Activated naive CD8-positive, alpha-beta T cell treated with anti-CD3 and anti-CD28 coated beads, Interleukin-2, amount 50 U/mL, for 24 hours (primary cell): Measurements from ENCODE around the gene TMEM72.

Source experiments
- ATAC-seq: fragments of 150-1000 bp; cut with Tn5 transposase; one replicate; pipeline ENCODE4 v1.10.0; 2021
- DNase-seq: peaks from one replicate; pipeline ENCODE4 v3.0.0; 2021
- H3K27ac Mint-ChIP-seq: one replicate; pipeline ENCODE4 v1.8.0; 2021; ENCODE audit warnings: mild to moderate bottlenecking, mixed read lengths
- H3K27me3 Mint-ChIP-seq: one replicate; pipeline ENCODE4 v1.8.0; 2021; ENCODE audit warnings: mixed read lengths
- H3K36me3 Mint-ChIP-seq: one replicate; pipeline ENCODE4 v1.8.0; 2021; ENCODE audit warnings: low read depth, mixed read lengths
- H3K4me1 Mint-ChIP-seq: one replicate; pipeline ENCODE4 v1.8.0; 2021; ENCODE audit warnings: mixed read lengths
- H3K4me3 Mint-ChIP-seq: one replicate; pipeline ENCODE4 v1.8.0; 2021; ENCODE audit warnings: mild to moderate bottlenecking, moderate library complexity, mixed read lengths
- H3K9me3 Mint-ChIP-seq: one replicate; pipeline ENCODE4 v1.8.0; 2021; ENCODE audit warnings: mixed read lengths

TMEM72 gene

DNA sequence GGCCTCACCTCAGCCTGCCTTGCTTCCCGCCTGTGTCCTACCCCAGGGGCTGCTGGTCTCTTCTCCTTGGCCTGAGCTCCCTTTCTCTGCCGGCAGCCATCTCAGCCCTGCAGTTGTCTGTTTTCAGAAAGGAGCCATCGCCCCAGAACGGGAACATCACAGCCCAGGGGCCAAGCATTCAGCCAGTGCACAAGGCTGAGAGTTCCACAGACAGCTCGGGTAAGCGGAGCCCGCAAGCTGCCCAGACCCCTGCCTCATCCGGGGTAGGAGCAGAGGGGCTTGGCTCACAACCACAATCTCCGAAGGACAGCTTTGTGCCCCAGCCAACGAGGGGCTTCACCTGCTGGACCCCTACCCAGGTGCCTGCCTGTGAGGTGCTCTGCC, 72.8 kb downstream of the TMEM72 start:
- Mint-ChIP-seq H3K36me3 (no peaks in the 10 kb centered on the region), H3K27ac (no peak overlapping the region), H3K27me3 (no peaks in the 10 kb centered on the region), H3K4me1 (no peaks in the 10 kb centered on the region), H3K9me3 (no peaks in the 10 kb centered on the region), H3K4me3 (no peak overlapping the region)
- DNase-seq (no peak), ATAC-seq (no peak)

DNA sequence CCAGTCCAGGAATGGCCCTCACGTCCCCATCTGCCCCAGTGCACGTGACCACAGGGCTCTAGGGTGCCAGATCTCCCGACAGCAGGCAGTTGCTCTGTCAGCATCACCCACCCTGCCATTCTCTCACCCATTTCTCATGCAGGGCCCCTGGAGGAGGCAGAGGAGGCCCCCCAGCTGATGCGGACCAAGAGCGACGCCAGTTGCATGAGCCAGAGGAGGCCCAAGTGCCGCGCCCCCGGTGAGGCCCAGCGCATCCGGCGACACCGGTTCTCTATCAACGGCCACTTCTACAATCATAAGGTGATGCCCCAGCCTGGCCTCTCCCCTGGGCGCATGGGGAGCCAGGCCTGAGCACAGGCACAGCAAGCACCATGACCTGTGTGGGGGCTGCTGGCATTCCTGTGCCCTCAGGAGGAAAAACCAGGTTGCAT, 73.5 kb downstream of the TMEM72 start:
- Mint-ChIP-seq H3K4me1 (no peaks in the 10 kb centered on the region), H3K9me3 (no peaks in the 10 kb centered on the region), H3K4me3 (no peak overlapping the region), H3K36me3 (no peaks in the 10 kb centered on the region), H3K27ac (no peak overlapping the region), H3K27me3 (no peaks in the 10 kb centered on the region)
- no peak for DNase-seq
- ATAC-seq = no peak

DNA sequence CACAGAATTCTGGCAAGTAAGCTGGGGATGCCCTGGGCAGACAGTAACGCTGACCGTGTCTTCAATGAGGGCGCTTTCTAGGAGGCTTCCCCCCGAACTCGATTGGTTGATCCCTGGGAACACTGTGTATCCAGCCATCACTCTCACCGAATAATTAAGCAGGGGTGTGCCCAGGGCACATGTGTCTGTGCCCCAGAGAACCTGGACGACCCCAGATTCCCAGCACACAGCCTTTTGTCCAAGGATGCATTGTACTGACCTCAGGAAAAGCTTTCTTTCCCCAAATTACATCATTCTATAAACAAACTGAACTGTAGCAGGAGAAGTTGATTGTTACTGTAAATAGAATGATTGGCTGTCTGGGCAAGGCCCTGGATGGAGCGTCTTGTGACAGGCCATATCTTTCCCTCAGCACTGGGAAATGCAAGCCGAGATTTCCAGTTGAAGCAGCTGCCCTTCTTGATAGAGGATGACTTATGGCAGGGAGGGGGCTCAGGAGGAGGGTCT, 74.1 kb downstream of the TMEM72 start:
- H3K4me3 Mint-ChIP-seq = no peak overlapping the region

DNA sequence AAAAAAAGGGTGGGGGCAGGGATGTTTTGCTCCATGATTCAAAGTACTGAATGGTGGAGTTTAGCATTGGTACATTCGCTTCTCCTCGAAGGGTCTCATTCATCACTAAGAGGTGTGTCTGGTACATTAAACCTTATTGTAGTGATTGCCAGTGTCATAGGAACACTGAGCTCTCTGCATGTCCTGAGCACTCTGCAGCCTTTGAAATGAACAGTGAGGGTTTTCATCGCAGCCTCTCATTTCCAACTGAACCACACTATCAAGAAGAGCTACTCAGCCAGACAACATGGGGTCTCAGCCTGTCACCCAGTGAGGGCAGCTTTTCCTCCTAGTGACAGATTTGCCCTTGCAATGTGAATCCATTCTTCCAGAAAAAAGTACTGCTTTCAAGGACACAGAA, 75.0 kb downstream of the TMEM72 start:
- ATAC-seq (no peak), DNase-seq (no peak)
- Mint-ChIP-seq H3K27me3 (no peaks in the 10 kb centered on the region), H3K4me1 (no peaks in the 10 kb centered on the region), H3K36me3 (no peaks in the 10 kb centered on the region), H3K27ac (no peak overlapping the region), H3K4me3 (no peak overlapping the region), H3K9me3 (no peaks in the 10 kb centered on the region)

More for the DNA sequence above, 74.1 kb downstream of the TMEM72 start:
- no peak for DNase-seq
- Mint-ChIP-seq H3K27ac (no peak overlapping the region), H3K4me1 (no peaks in the 10 kb centered on the region), H3K36me3 (no peaks in the 10 kb centered on the region), H3K9me3 (no peaks in the 10 kb centered on the region), H3K27me3 (no peaks in the 10 kb centered on the region)
- ATAC-seq = no peak
